Right lung (tissue), 5 donors: Measurements from ENCODE around the gene WDR83. TPM values are rescaled to one million over a fixed set of nuclear protein-coding genes. Genes with fewer than 3 reads are reported as not detected.
A peak's percentile ranks its signal among the peaks of the same experiment; 100 is the strongest.
"Not testable (repeated sequence)": the region's sequence is repeated elsewhere in the genome, so short reads cannot be mapped to it uniquely, and the experiment has no call there.

Experiments
- DNase-seq, 2 donors: peaks; one replicate each; pipeline ENCODE4 v3.0.0-alpha.2; 2013
- polyA plus RNA-seq, 5 donors: library from polyadenylated mRNA; unstranded; fragments of 120-200 nt; gene quantifications; one replicate each; pipeline versions ENCODE4 v1.2.1 to v1.2.3, GENCODE V29; 2013; ENCODE audit warnings: inconsistent platforms in 1 of 5, low replicate concordance in 1 of 5; ENCODE audit not compliant: insufficient read length in 5 of 5, insufficient read depth in 1 of 5

The WDR83 gene
- polyA plus RNA-seq, 5 donors, result 18.4 to 28.6 (median 23.9) TPM

- DNase-seq, result no peak
These were observed 14.4 kb upstream of the WDR83 start for GRCh38 chr19:12652219-12652618.

DNA sequence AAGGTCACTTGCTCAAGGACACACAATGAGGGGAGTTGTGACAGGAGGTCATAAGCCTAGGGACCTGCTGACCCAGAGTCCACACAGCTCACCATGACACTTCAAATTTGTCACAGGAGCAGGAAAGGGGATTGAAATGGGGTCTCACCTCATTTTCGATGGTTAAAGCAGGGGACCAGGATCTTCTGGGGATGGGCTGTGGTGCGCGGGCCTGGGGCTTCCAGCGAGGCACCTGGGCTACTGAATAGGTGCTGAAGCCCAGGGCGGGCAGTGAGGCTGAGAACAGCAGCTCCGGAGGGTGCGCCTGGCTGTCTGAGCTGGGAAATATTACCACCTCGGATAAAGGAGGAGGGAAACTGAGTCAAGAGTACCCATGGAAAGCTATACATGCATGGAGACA is 11.1 kb upstream of the WDR83 start:
- DNase-seq, result no peak

DNA sequence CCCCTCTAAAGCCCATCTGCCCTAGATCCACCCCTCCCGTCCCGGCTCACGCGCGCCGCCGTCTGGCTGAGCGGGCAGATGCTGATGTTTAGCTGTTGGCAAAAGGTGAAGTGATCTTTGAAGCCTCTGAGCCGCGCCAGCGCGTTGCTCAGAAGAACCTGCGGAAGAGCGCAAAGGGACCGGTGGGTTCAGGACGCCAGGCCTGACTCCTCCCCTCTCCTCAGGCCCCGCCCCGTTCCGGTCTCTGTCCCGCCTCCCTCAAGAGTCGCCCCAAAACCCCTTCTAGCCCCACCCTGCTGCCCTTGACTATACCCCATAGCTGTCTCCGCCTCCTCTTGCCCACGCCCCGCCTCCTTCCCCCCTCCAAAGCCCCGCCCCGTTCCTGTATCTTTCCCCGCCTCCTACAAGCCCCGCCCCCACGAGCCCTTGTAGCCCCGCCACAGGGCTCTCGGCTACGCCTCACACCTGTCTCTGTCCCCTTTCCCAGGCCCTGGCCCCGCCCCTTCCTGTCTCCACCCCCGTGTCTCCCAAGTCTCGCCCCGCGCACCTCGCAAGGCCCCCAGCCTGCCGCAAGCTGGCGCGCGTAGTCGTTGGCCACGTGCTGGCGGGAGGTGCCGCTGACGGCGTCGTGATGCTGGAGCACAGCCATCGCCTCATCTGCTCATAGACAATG is 9.6 kb upstream of the WDR83 start:
- no peak for DNase-seq

GRCh38 chr19:12657966-12658365 is 8.6 kb upstream of the WDR83 start:
- DNase-seq, result no peak

GRCh38 chr19:12660980-12661379 is 5.6 kb upstream of the WDR83 start:
- no peak for DNase-seq

DNA sequence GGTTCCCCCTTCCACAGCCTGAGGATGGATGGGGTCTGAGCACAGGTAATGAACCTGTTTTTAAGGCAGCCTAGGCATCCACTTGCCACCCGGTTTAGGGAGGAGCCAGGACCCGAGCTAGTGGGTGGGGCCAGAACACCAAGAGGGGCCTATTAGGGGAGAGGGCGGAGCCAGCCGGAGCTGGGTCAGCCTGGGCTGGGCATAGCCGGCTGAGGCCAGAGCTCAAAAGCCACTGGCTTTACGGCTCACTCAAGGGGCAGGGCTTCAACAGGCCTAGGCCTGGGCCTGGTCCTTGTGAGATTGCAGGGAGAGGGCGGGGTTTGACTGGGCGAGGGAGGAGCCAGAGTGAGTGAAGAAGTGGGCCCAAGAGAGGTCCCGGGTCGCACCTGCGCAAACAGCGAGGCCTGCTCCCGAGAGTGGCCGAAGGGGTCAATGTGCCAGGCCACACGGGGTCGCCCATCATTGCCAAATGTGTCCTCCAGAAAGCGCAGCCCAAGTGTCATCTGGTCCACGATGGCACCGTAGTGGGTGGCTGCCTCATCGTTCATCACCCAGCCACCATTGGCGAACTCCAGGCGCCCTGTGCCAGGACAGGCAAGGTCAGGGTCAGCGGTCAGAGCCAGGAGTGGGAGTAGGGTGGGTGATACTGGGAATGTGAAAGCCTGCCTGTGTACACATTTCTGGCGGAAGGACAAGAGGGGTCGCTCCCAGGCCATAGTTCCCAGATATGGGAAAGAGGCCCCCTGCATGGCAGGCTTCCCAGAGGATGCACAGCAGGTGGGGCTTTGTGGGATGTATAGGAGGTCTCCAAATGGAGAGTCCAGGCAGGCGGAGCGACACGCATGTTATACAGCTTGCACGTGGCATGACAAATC is 2.0 kb upstream of the WDR83 start:
- DNase-seq, result no peak

- DNase-seq, result no peak
These were observed 1.4 kb upstream of the WDR83 start for GRCh38 chr19:12665281-12665573.

GRCh38 chr19:12665671-12666264 is 839 bp upstream of the WDR83 start:
- no peak for DNase-seq

GRCh38 chr19:12667731-12668302 is 1.2 kb downstream of the WDR83 start:
- DNase-seq, result no peak

- DNase-seq, result no peak
These were observed 1.7 kb downstream of the WDR83 start for GRCh38 chr19:12668346-12668745.

GRCh38 chr19:12668932-12669269 is 2.3 kb downstream of the WDR83 start:
- DNase-seq, result no peak

DNA sequence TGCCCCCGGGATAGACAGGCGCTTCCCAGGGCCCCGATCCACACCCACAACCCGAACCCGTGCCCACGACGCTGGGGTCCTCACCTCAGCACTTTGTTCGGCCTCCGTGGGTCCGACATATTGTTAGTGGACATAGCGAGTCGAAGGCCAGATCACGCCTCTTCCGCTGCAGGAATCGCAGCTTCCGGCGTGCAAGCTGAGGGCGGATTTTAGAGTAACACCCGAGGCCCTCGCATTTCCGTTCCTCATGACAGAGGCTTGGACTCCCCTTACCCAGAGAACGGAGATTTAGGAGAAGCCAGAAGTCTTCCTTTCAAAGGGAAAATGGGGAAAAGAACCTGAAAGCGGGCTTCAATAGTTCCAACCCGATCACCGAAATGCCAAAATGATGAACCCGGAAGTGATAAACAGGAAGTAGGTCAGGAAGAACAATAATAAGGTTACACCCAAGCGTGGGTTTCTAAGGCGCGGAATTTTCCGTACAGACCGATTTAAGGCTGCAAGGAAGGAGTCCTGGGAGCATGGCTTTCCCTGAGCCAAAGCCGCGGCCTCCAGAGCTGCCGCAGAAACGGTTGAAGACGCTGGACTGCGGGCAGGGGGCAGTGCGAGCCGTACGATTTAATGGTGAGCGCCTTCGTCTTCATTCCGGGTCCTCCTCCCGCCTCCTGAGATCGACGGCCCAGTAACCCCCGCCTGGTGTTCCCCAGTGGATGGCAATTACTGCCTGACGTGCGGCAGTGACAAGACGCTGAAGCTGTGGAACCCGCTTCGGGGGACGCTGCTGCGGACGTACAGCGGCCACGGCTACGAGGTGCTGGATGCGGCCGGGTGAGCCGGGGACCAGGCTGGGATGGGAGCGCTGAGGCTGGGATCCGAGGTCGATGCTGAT is 2.9 kb downstream of the WDR83 start:
- DNase-seq, result peak; percentile 83 to 86

DNA sequence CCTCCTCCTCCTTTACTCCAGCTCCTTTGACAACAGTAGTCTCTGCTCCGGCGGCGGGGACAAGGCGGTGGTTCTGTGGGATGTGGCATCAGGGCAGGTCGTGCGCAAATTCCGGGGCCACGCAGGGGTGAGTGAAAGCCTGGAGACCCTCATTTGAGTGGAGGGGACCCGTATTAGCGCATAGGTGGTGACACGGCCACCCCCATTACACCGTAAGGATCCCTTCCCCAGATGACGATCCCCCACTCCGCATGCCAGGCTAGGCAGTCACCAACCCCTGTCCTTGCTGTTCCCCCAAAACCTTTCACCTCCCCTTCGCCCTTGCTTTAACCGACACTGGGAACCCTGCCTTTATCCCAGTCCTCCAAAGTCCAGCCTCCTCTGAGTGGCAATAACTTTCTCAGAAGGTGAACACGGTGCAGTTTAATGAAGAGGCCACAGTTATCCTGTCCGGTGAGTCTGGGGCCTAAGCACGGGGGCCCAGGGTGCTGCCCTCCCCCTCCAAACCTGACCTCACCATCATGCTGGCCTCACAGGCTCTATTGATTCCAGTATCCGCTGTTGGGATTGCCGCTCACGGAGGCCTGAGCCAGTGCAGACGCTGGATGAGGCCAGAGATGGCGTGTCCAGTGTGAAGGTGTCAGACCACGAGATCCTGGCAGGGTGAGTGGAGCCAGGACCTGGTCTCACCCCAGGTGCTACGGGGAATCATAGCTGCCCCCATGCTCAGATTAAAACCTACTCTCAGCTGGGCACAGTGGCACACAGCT is 3.7 kb downstream of the WDR83 start:
- no peak for DNase-seq

- DNase-seq, result no peak
These were observed 6.1 kb downstream of the WDR83 start for GRCh38 chr19:12672744-12673143.

DNA sequence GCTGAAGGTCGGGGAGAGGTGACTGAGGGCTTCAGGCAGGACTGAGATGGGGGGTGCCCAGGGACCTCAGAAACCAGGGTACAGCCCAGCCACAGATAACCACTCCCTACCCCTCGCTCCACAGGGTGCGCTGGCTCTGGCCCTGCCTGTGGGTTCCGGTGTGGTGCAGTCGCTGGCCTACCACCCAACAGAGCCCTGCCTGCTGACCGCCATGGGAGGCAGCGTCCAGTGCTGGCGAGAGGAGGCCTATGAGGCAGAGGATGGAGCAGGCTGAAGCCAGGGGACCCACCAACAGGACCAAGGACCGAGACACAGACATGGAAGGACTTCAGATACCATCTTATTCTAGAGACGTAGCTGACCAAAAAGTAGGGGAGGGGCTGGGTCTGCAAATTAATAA is 8.8 kb downstream of the WDR83 start:
- no peak for DNase-seq

- no peak for DNase-seq
These were observed 9.3 kb downstream of the WDR83 start for GRCh38 chr19:12675940-12676339.

- peak; percentile 36 to 53 for DNase-seq
These were observed 9.8 kb downstream of the WDR83 start for GRCh38 chr19:12676384-12676792.

DNA sequence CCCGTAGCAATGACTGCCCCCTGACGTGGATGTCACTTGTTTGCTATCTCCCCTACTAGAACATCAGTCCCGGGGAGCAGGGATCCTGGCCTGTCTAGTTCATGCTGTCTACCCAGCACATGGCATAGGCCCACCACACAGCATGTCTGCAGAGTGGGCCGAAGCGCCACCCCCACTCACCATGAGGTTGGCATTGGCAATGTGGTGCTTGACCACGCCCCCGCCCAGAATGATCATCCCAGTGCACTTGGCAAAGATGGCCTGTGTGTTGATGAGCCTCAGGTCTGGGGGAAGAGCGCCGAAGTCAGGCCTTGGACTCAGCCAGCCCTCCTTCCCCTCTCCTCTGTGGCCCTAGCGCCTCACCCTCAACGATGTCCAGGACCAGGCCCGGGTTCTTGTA is 10.3 kb downstream of the WDR83 start:
- DNase-seq, result no peak

DNA sequence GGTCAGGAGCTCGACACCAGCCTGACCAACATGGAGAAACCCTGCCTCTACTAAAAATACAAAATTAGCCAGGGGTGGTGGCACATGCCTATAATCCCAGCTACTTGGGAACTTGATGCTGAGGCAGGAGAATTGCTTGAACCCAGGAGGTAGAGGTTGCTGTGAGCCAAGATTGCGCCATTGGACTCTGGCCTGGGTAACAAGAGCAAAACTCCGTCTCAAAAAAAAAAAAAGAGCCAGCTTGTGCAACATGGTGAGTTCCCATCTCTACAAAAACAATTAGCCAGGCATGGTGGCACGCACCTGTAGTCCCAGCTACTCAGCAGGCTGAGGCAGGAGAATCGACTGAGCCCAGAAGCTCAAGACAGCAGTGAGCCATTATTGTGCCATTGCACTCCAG is 11.4 kb downstream of the WDR83 start:
- not testable (repeated sequence) for DNase-seq

GRCh38 chr19:12680034-12680433 is 13.4 kb downstream of the WDR83 start:
- no peak for DNase-seq
